Testis (tissue), 2 donors: ENCODE data around the gene ABCA3.

ENCODE experiments used
- CTCF ChIP-seq, 3 experiments: fragments of 450-650 bp in 2 of 3; fragments of 200-600 bp in 1 of 3; sonication (generic) in 1 of 3; IDR thresholded peaks; one replicate each; pipeline ENCODE4 v1.5.1; 2016 to 2019; ENCODE audit warnings: antibody characterized with exemption in 3 of 3, mild to moderate bottlenecking in 2 of 3, moderate library complexity in 1 of 3
- POLR2A ChIP-seq: fragments of 450-650 bp; IDR thresholded peaks from one replicate; pipeline ENCODE4 v1.6.1; 2017; ENCODE audit warnings: antibody characterized with exemption, mild to moderate bottlenecking, moderate library complexity

- TF ChIP-seq CTCF (IDR thresholded peaks at IDR 0.05), result no peak
- no peak for TF ChIP-seq POLR2A
Observed at GRCh38 chr16:2328428-2328827, 12.1 kb downstream of the ABCA3 start.
